ENCODE results near the gene DNAH2. TPM values are rescaled to one million over a fixed set of nuclear protein-coding genes. Genes with fewer than 3 reads are reported as not detected.

Gene DNAH2
- total and polyA plus RNA-seq, 2 of the 13 experiments (the other 11 are each of a cell fraction or from before 2014, with no cell fraction given): not detected

DNA sequence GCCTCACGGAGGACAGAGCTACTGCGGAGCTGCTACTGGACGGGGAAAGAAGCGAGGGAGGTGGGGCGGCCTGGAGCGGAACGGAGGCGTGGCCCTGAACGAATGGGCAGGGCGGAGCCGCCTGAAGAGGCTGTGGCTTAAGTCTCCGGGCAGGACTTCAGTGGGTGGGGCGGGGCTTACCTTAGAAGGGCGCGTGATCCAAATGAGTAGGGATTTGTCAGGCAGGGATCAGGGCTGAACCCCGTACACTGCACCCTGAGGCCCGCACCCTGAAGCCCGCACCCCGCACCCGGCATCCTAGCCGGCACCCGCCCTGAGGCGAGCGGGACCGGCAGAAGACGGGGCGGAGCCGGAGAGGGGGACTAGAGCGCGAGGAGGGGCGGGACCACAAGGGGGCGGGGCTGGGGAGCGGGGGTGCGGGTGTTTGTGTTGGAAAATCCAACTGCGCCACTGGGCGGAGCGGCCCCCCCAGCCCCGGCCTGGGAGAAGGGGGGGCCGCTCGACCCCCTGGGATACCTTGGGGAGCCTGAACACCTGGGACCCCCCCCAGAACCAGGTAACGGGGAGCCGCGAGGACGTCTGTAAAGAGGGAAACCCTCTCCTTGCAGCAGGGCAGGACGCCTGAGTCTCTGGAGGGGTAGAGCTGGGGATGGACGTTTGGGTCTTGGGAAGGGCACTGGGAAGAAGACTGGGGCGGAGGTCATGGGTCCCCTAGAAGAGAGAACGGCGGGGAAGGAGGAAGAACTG, 116.4 kb downstream of the DNAH2 start, which contains the start of gene KDM6B (continued):
- TF ChIP-seq HOXA5 (CRISPR knock-in tag; IDR thresholded peaks at IDR 0.05) (no peak), HMG20A (CRISPR knock-in tag; IDR thresholded peaks at IDR 0.05; ENCODE audit: borderline replicate concordance) (no peak), SNAPC2 (CRISPR knock-in tag; IDR thresholded peaks at IDR 0.05) (no peak), AGO2 (optimal IDR thresholded peaks at IDR 0.05; ENCODE audit: low read depth, low read length) (no peak), ZNF616 (CRISPR knock-in tag; IDR thresholded peaks at IDR 0.05; ENCODE audit: low read depth) (peak; percentile 21; the same call in 1 of the 2 replicates), ZNF12 (CRISPR knock-in tag; IDR thresholded peaks at IDR 0.05) (no peak), ZMYM2 (CRISPR knock-in tag; IDR thresholded peaks at IDR 0.05) (no peak), ZFYVE20 (CRISPR knock-in tag; IDR thresholded peaks at IDR 0.05; ENCODE audit: borderline replicate concordance, low read depth) (no peak), ATF7 (IDR thresholded peaks at IDR 0.05) (no peak), ATF7 (CRISPR knock-in tag; IDR thresholded peaks at IDR 0.05) (no peak), BRCA1 (CRISPR knock-in tag; IDR thresholded peaks at IDR 0.05) (no peak), PITX1 (CRISPR knock-in tag; IDR thresholded peaks at IDR 0.05) (0 out of 2 replicates have a peak, but pooled peaks have one; percentile 2), SP4 (CRISPR knock-in tag; IDR thresholded peaks at IDR 0.05) (peak; percentile 73), RFX5 (IDR thresholded peaks at IDR 0.05; ENCODE audit: low read depth, low read length) (0 out of 2 replicates have a peak, but pooled peaks have one; percentile 39), RFXAP (CRISPR knock-in tag; IDR thresholded peaks at IDR 0.05; ENCODE audit: borderline replicate concordance) (0 out of 2 replicates have a peak, but pooled peaks have one; percentile 38), MTF2 (CRISPR knock-in tag; IDR thresholded peaks at IDR 0.05; ENCODE audit: borderline replicate concordance) (no peak), ZNF577 (CRISPR knock-in tag; IDR thresholded peaks at IDR 0.05; ENCODE audit: borderline replicate concordance, low read depth) (no peak)
- TF ChIP-seq, protein P1, sequence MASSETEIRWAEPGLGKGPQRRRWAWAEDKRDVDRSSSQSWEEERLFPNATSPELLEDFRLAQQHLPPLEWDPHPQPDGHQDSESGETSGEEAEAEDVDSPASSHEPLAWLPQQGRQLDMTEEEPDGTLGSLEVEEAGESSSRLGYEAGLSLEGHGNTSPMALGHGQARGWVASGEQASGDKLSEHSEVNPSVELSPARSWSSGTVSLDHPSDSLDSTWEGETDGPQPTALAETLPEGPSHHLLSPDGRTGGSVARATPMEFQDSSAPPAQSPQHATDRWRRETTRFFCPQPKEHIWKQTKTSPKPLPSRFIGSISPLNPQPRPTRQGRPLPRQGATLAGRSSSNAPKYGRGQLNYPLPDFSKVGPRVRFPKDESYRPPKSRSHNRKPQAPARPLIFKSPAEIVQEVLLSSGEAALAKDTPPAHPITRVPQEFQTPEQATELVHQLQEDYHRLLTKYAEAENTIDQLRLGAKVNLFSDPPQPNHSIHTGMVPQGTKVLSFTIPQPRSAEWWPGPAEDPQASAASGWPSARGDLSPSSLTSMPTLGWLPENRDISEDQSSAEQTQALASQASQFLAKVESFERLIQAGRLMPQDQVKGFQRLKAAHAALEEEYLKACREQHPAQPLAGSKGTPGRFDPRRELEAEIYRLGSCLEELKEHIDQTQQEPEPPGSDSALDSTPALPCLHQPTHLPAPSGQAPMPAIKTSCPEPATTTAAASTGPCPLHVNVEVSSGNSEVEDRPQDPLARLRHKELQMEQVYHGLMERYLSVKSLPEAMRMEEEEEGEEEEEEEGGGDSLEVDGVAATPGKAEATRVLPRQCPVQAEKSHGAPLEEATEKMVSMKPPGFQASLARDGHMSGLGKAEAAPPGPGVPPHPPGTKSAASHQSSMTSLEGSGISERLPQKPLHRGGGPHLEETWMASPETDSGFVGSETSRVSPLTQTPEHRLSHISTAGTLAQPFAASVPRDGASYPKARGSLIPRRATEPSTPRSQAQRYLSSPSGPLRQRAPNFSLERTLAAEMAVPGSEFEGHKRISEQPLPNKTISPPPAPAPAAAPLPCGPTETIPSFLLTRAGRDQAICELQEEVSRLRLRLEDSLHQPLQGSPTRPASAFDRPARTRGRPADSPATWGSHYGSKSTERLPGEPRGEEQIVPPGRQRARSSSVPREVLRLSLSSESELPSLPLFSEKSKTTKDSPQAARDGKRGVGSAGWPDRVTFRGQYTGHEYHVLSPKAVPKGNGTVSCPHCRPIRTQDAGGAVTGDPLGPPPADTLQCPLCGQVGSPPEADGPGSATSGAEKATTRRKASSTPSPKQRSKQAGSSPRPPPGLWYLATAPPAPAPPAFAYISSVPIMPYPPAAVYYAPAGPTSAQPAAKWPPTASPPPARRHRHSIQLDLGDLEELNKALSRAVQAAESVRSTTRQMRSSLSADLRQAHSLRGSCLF (CRISPR knock-in tag; IDR thresholded peaks at IDR 0.05; ENCODE audit: borderline replicate concordance): no peak
- TF ChIP-seq, protein P2, sequence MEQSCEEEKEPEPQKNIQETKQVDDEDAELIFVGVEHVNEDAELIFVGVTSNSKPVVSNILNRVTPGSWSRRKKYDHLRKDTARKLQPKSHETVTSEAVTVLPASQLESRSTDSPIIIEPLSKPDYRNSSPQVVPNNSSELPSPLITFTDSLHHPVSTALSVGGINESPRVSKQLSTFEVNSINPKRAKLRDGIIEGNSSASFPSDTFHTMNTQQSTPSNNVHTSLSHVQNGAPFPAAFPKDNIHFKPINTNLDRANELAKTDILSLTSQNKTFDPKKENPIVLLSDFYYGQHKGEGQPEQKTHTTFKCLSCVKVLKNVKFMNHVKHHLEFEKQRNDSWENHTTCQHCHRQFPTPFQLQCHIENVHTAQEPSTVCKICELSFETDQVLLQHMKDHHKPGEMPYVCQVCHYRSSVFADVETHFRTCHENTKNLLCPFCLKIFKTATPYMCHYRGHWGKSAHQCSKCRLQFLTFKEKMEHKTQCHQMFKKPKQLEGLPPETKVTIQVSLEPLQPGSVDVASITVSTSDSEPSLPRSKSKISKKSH (CRISPR knock-in tag; IDR thresholded peaks at IDR 0.05; ENCODE audit: borderline replicate concordance): no peak
- TF ChIP-seq, protein P3, sequence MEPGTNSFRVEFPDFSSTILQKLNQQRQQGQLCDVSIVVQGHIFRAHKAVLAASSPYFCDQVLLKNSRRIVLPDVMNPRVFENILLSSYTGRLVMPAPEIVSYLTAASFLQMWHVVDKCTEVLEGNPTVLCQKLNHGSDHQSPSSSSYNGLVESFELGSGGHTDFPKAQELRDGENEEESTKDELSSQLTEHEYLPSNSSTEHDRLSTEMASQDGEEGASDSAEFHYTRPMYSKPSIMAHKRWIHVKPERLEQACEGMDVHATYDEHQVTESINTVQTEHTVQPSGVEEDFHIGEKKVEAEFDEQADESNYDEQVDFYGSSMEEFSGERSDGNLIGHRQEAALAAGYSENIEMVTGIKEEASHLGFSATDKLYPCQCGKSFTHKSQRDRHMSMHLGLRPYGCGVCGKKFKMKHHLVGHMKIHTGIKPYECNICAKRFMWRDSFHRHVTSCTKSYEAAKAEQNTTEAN (CRISPR knock-in tag; conservative IDR thresholded peaks at IDR 0.05): 0 out of 2 replicates have a peak, but pooled peaks have one; percentile 21
- TF ChIP-seq, protein P4, sequence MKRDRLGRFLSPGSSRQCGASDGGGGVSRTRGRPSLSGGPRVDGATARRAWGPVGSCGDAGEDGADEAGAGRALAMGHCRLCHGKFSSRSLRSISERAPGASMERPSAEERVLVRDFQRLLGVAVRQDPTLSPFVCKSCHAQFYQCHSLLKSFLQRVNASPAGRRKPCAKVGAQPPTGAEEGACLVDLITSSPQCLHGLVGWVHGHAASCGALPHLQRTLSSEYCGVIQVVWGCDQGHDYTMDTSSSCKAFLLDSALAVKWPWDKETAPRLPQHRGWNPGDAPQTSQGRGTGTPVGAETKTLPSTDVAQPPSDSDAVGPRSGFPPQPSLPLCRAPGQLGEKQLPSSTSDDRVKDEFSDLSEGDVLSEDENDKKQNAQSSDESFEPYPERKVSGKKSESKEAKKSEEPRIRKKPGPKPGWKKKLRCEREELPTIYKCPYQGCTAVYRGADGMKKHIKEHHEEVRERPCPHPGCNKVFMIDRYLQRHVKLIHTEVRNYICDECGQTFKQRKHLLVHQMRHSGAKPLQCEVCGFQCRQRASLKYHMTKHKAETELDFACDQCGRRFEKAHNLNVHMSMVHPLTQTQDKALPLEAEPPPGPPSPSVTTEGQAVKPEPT (CRISPR knock-in tag; IDR thresholded peaks at IDR 0.05; ENCODE audit: low read depth): no peak
